H9 (cell line): ENCODE results near the gene ACAD10. TPM values are rescaled to one million over a fixed set of nuclear protein-coding genes. Genes with fewer than 3 reads are reported as not detected.

Experiments
- DNase-seq: peaks from one replicate; pipeline ENCODE4 v3.0.0-alpha.2; 2017
- H2AFZ ChIP-seq: one replicate; pipeline ENCODE4 v1.6.1; 2013; ENCODE audit warnings: mild to moderate bottlenecking, low read length, control low read depth, moderate library complexity
- H2AK5ac ChIP-seq: 2 replicates; pipeline ENCODE4 v1.6.1; 2013; ENCODE audit warnings: low read length, control low read depth, mixed read lengths; ENCODE audit not compliant: insufficient read length
- H2BK120ac ChIP-seq: one replicate; pipeline ENCODE4 v1.6.1; 2013; ENCODE audit warnings: low read depth, mild to moderate bottlenecking, low read length, control low read depth, inconsistent platforms; ENCODE audit not compliant: poor library complexity, severe bottlenecking
- H2BK12ac ChIP-seq: 2 replicates; pipeline ENCODE4 v1.6.1; 2013; ENCODE audit warnings: low read length, control low read depth, mixed read lengths, low read depth; ENCODE audit not compliant: insufficient read length
- H2BK15ac ChIP-seq: 2 replicates; pipeline ENCODE4 v1.6.1; 2013; ENCODE audit warnings: low read depth, low read length, control low read depth
- H2BK20ac ChIP-seq: one replicate; pipeline ENCODE4 v1.6.1; 2013; ENCODE audit warnings: low read depth, mild to moderate bottlenecking, low read length, control low read depth, inconsistent platforms; ENCODE audit not compliant: poor library complexity, severe bottlenecking
- H2BK5ac ChIP-seq: 2 replicates; pipeline ENCODE4 v1.6.1; 2013; ENCODE audit warnings: low read length, control low read depth, mixed read lengths; ENCODE audit not compliant: insufficient read length
- H3K14ac ChIP-seq: 2 replicates; pipeline ENCODE4 v1.6.1; 2013; ENCODE audit warnings: low read length, control low read depth; ENCODE audit not compliant: insufficient read depth
- H3K18ac ChIP-seq: 2 replicates; pipeline ENCODE4 v1.6.1; 2013; ENCODE audit warnings: low read depth, mild to moderate bottlenecking, mixed read lengths, low read length, control low read depth; ENCODE audit not compliant: insufficient read length
- H3K23ac ChIP-seq: 2 replicates; pipeline ENCODE4 v1.6.1; 2013; ENCODE audit warnings: low read length, control low read depth, mixed read lengths, low read depth; ENCODE audit not compliant: insufficient read length
- H3K23me2 ChIP-seq: 2 replicates; pipeline ENCODE4 v1.6.1; 2013; ENCODE audit warnings: low read depth, mild to moderate bottlenecking, mixed read lengths, low read length, control low read depth; ENCODE audit not compliant: insufficient read length, poor library complexity, severe bottlenecking
- H3K27ac ChIP-seq: 2 replicates; pipeline ENCODE4 v1.5.1; 2013; ENCODE audit warnings: low read length, control low read depth, mixed read lengths, low read depth; ENCODE audit not compliant: insufficient read length
- H3K27me3 ChIP-seq: 2 replicates; pipeline ENCODE4 v1.6.1; 2013; ENCODE audit warnings: low read length, control low read depth, inconsistent platforms; ENCODE audit not compliant: insufficient read depth
- H3K4ac ChIP-seq: 2 replicates; pipeline ENCODE4 v1.6.1; 2013; ENCODE audit warnings: low read depth, mild to moderate bottlenecking, control low read depth, inconsistent platforms, low read length, moderate library complexity
- H3K4me1 ChIP-seq: 2 replicates; pipeline ENCODE4 v1.6.1; 2013; ENCODE audit warnings: low read length, control low read depth, inconsistent platforms; ENCODE audit not compliant: insufficient read depth
- H3K4me2 ChIP-seq: 2 replicates; pipeline ENCODE4 v1.6.1; 2013; ENCODE audit warnings: low read length, control low read depth, mixed read lengths; ENCODE audit not compliant: insufficient read length, insufficient read depth
- H3K56ac ChIP-seq: 2 replicates; pipeline ENCODE4 v1.6.1; 2013; ENCODE audit warnings: low read depth, mild to moderate bottlenecking, mixed read lengths, low read length, control low read depth; ENCODE audit not compliant: insufficient read length
- H3K79me1 ChIP-seq: 2 replicates; pipeline ENCODE4 v1.6.1; 2013; ENCODE audit warnings: low read depth, mild to moderate bottlenecking, moderate library complexity, low read length, control low read depth, inconsistent platforms; ENCODE audit not compliant: insufficient read depth, poor library complexity, severe bottlenecking
- H3K79me2 ChIP-seq: 2 replicates; pipeline ENCODE4 v1.6.1; 2013; ENCODE audit warnings: low read length, control low read depth, inconsistent platforms; ENCODE audit not compliant: insufficient read depth
- H3K9ac ChIP-seq: 2 replicates; pipeline ENCODE4 v1.6.1; 2013; ENCODE audit warnings: low read length, control low read depth, mixed read lengths; ENCODE audit not compliant: insufficient read length; ENCODE audit errors: extremely low read depth
- H3K9me3 ChIP-seq: one replicate; pipeline ENCODE4 v1.6.1; 2013; ENCODE audit warnings: low read depth, low read length, inconsistent platforms; ENCODE audit not compliant: control insufficient read depth
- H3T11ph ChIP-seq: one replicate; pipeline ENCODE4 v1.6.1; 2013; ENCODE audit warnings: mild to moderate bottlenecking, low read length, control low read depth, inconsistent platforms
- H4K20me1 ChIP-seq: one replicate; pipeline ENCODE4 v1.6.1; 2013; ENCODE audit not compliant: control insufficient read depth, insufficient read length, insufficient read depth
- H4K5ac ChIP-seq: 2 replicates; pipeline ENCODE4 v1.6.1; 2013; ENCODE audit warnings: low read depth, mild to moderate bottlenecking, mixed read lengths, low read length, control low read depth; ENCODE audit not compliant: insufficient read length
- H4K8ac ChIP-seq: replicated peaks from 2 replicates; pipeline ENCODE4 v1.6.1; 2013; ENCODE audit warnings: low read length, control low read depth, mixed read lengths, low read depth; ENCODE audit not compliant: insufficient read length
- H4K91ac ChIP-seq: 2 replicates; pipeline ENCODE4 v1.6.1; 2013; ENCODE audit warnings: low read depth, mild to moderate bottlenecking, moderate library complexity, mixed read lengths, low read length, control low read depth; ENCODE audit not compliant: insufficient read length
- H3K27ac Mint-ChIP-seq, 3 experiments: 2 replicates in 2 of 3; 3 replicates in 1 of 3; pipeline ENCODE4 v1.8.0; 2020 to 2021; ENCODE audit warnings: mixed read lengths in 3 of 3, mild to moderate bottlenecking in 1 of 3, moderate library complexity in 1 of 3
- H3K27me3 Mint-ChIP-seq: 2 replicates; pipeline ENCODE4 v1.8.0; 2021; ENCODE audit warnings: low read depth, mild to moderate bottlenecking, moderate library complexity, mixed read lengths
- H3K36me3 Mint-ChIP-seq, 3 experiments: 2 replicates in 2 of 3; 3 replicates in 1 of 3; pipeline ENCODE4 v1.8.0; 2020 to 2021; ENCODE audit warnings: low read depth in 3 of 3, mixed read lengths in 3 of 3; ENCODE audit not compliant: insufficient read depth in 1 of 3
- H3K4me1 Mint-ChIP-seq, 2 experiments: 2 replicates each; pipeline ENCODE4 v1.8.0; 2020; ENCODE audit warnings: mixed read lengths in 2 of 2
- H3K4me3 Mint-ChIP-seq, 2 experiments: 2 replicates in 1 of 2; 3 replicates in 1 of 2; pipeline ENCODE4 v1.8.0; 2020 to 2021; ENCODE audit warnings: mild to moderate bottlenecking in 2 of 2, mixed read lengths in 2 of 2, moderate library complexity in 1 of 2
- H3K9me3 Mint-ChIP-seq, 2 experiments: 2 replicates in 1 of 2; 3 replicates in 1 of 2; pipeline ENCODE4 v1.8.0; 2020; ENCODE audit warnings: mild to moderate bottlenecking in 2 of 2, mixed read lengths in 2 of 2, moderate library complexity in 1 of 2
- WGBS: extraction: QIAGEN DNeasy Blood & Tissue Kit; methylation state at CpG from one replicate; pipeline ENCODE4 v1.1.7; 2013; ENCODE audit warnings: missing lambda C conversion rate, low lambda C conversion rate, mixed read lengths; ENCODE audit not compliant: insufficient read length; ENCODE audit errors: extremely low coverage; 5-methylcytosine and 5-hydroxymethylcytosine counted together
- total RNA-seq: library from RNA; stranded (reverse); gene quantifications from 2 replicates; pipeline ENCODE4 v1.2.1, GENCODE V29; 2021
- TF ChIP-seq, protein P1 (sequence below): fragments of 200-600 bp; sonication (generic); conservative IDR thresholded peaks from 3 replicates; pipeline ENCODE4 v1.8.0; 2021; ENCODE audit warnings: antibody characterized with exemption, mild to moderate bottlenecking

Gene ACAD10
- total RNA-seq, 1 experiment from 2014 or later: 25.7 TPM

DNA sequence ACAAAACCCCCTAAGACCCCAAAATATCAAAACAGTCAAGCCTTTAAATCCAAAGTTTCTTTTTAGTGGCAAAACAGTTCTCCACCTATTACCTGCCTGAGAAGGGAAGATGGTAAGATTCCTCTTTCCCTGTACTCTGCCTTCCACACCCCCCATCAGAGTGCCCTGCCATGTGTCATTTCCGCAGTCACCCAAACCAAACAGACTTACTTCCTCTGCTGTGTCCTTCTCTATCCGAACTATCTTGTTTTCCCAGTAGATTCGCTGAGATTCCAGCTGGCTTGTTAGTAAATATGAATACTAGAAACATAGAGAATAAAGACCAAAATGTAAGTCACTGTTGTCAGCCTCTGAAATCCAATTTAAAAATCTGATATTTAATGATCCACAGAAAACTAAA is 30.5 kb upstream of the ACAD10 start:
- Histone ChIP-seq H2BK15ac (no peak overlapping the region), H4K8ac (no peak overlapping the region), H2BK20ac (no peak overlapping the region), H2AK5ac (no peak overlapping the region), H3K56ac (no peak overlapping the region), H4K20me1 (no peaks in the 10 kb centered on the region), H3K27ac (no peak overlapping the region), H3K23ac (no peak overlapping the region), H3K23me2 (no peaks in the 10 kb centered on the region), H2BK5ac (no peak overlapping the region), H2BK120ac (no peak overlapping the region), H3K18ac (no peak overlapping the region), H3K27me3 (no peaks in the 10 kb centered on the region), H2BK12ac (no peak overlapping the region), H3K79me2 (no peaks in the 10 kb centered on the region), H2AFZ (no peak overlapping the region), H3T11ph (no peak overlapping the region), H4K91ac (no peak overlapping the region), H3K4ac (no peak overlapping the region), H3K4me1 (no peaks in the 10 kb centered on the region), H3K9me3 (no peaks in the 10 kb centered on the region), H3K79me1 (no peaks in the 10 kb centered on the region), H3K9ac (no peak overlapping the region), H3K14ac (no peak overlapping the region), H4K5ac (no peak overlapping the region), H3K4me2 (no peak overlapping the region)
- no peaks in the 10 kb centered on the region for H3K9me3 Mint-ChIP-seq
- no CpG with 5 or more reads among the region's 3 CpGs for WGBS
- H3K27me3 Mint-ChIP-seq: no peaks in the 10 kb centered on the region
- no peak for DNase-seq
- H3K36me3 Mint-ChIP-seq: peaks cover 19 to 72% (median 49%) of the 10 kb centered on the region in 3 experiments; a peak in 6 of 7 replicates
- TF ChIP-seq, protein P1, sequence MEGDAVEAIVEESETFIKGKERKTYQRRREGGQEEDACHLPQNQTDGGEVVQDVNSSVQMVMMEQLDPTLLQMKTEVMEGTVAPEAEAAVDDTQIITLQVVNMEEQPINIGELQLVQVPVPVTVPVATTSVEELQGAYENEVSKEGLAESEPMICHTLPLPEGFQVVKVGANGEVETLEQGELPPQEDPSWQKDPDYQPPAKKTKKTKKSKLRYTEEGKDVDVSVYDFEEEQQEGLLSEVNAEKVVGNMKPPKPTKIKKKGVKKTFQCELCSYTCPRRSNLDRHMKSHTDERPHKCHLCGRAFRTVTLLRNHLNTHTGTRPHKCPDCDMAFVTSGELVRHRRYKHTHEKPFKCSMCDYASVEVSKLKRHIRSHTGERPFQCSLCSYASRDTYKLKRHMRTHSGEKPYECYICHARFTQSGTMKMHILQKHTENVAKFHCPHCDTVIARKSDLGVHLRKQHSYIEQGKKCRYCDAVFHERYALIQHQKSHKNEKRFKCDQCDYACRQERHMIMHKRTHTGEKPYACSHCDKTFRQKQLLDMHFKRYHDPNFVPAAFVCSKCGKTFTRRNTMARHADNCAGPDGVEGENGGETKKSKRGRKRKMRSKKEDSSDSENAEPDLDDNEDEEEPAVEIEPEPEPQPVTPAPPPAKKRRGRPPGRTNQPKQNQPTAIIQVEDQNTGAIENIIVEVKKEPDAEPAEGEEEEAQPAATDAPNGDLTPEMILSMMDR: no peak
- H3K27ac Mint-ChIP-seq: no peak overlapping the region
- no peak overlapping the region for H3K4me3 Mint-ChIP-seq
- no peaks in the 10 kb centered on the region for H3K4me1 Mint-ChIP-seq
